K562 (cell line): ENCODE measurements around the gene RSPH6A. TPM values are rescaled to one million over a fixed set of nuclear protein-coding genes. Genes with fewer than 3 reads are reported as not detected.

Experiments used
- AFF1 ChIP-seq, 2 experiments: fragments of 450-650 bp; IDR thresholded peaks; 2 replicates each; pipeline ENCODE4 v1.6.1; 2018; ENCODE audit warnings: mild to moderate bottlenecking in 2 of 2, low read depth in 1 of 2; ENCODE audit not compliant: partially characterized antibody in 2 of 2
- ATF3 ChIP-seq, 2 experiments: fragments of 450-650 bp in 1 of 2; sonication (generic) in 1 of 2; formaldehyde crosslinking in 1 of 2; IDR thresholded peaks in 1 of 2; conservative IDR thresholded peaks in 1 of 2; 2 replicates each; pipeline versions ENCODE4 v1.6.1 to v1.8.1; 2016 to 2023; ENCODE audit warnings: mild to moderate bottlenecking in 2 of 2, moderate library complexity in 2 of 2, inconsistent platforms in 1 of 2, missing genetic modification reagents in 1 of 2
- CREM ChIP-seq: IDR thresholded peaks from 2 replicates; pipeline ENCODE4 v1.6.1; 2014; ENCODE audit warnings: antibody characterized with exemption, low read depth
- DDX20 ChIP-seq: fragments of 450-650 bp; IDR thresholded peaks from 2 replicates; pipeline ENCODE4 v1.6.1; 2016; ENCODE audit warnings: missing genetic modification characterization, low read depth, mild to moderate bottlenecking, missing compliant biosample characterization, moderate library complexity
- DNMT1 ChIP-seq: fragments of 450-650 bp; IDR thresholded peaks from 2 replicates; pipeline ENCODE4 v1.6.1; 2016; ENCODE audit warnings: antibody characterized with exemption, mild to moderate bottlenecking
- HDGF ChIP-seq: fragments of 450-650 bp; IDR thresholded peaks from 2 replicates; pipeline ENCODE4 v1.6.1; 2016
- HMGXB4 ChIP-seq: sonication (generic); formaldehyde crosslinking; IDR thresholded peaks from 2 replicates; pipeline ENCODE4 v1.8.1; 2023; ENCODE audit warnings: mild to moderate bottlenecking, missing genetic modification reagents
- ID3 ChIP-seq, 2 experiments: fragments of 250-450 bp in 1 of 2; fragments of 450-650 bp in 1 of 2; sonication (Bioruptor Pico) in 1 of 2; IDR thresholded peaks; 2 replicates each; pipeline versions ENCODE4 v1.6.1 to v1.8.0; 2016 to 2021; ENCODE audit warnings: mild to moderate bottlenecking in 2 of 2, moderate library complexity in 2 of 2, missing compliant biosample characterization in 1 of 2, missing genetic modification characterization in 1 of 2
- MEF2D ChIP-seq: conservative IDR thresholded peaks from 2 replicates; pipeline ENCODE4 v1.6.1; 2016; ENCODE audit warnings: low read depth, missing genetic modification characterization, missing compliant biosample characterization
- MLX ChIP-seq, 2 experiments: fragments of 450-650 bp in 1 of 2; sonication (generic) in 1 of 2; formaldehyde crosslinking; conservative IDR thresholded peaks; 2 replicates each; pipeline versions ENCODE4 v1.4.0 to v1.8.1; 2020 to 2022; ENCODE audit warnings: mild to moderate bottlenecking in 1 of 2, missing genetic modification reagents in 1 of 2
- NKRF ChIP-seq: fragments of 450-650 bp; IDR thresholded peaks from 2 replicates; pipeline ENCODE4 v1.6.1; 2016; ENCODE audit warnings: borderline replicate concordance
- TFE3 ChIP-seq: fragments of 450-650 bp; formaldehyde crosslinking; IDR thresholded peaks from 2 replicates; pipeline ENCODE4 v1.4.0; 2020; ENCODE audit warnings: mild to moderate bottlenecking, mixed read lengths
- polyA plus RNA-seq, 8 experiments: library from polyadenylated mRNA; depleted of rRNA in 4 of 8; stranded (reverse) in 5 of 8; unstranded in 3 of 8; fragments of >200 nt; fragmentation: Nextera tagmentation in 2 of 8; fragmentation: Illumina TruSeq in 1 of 8; extraction: Ambion mirVana in 2 of 8; extraction: Trizol in 1 of 8; gene quantifications; 2 replicates each; pipeline versions ENCODE4 v1.2.1 to v1.2.3, GENCODE V29; 2011 to 2014; ENCODE audit warnings: inconsistent platforms in 1 of 8, missing spikeins in 1 of 8
- total RNA-seq, 7 experiments: library from RNA; depleted of rRNA in 6 of 7; stranded (reverse); fragments of >200 nt in 6 of 7; fragmentation: Illumina TruSeq in 2 of 7; extraction: Trizol in 2 of 7; gene quantifications; 2 replicates each; pipeline versions ENCODE4 v1.2.1 to v1.2.3, GENCODE V29; 2011 to 2021; ENCODE audit warnings: low replicate concordance in 1 of 7

RSPH6A gene
- total and polyA plus RNA-seq, 9 of the 15 experiments (the other 6 are each of a cell fraction or from before 2014, with no cell fraction given) = 0.03 to 0.15 (median 0.07) TPM; not detected in 5

GRCh38 chr19:45768984-45769782, 45.9 kb downstream of the RSPH6A start, which contains the start of gene SIX5 (continued):
- TF ChIP-seq NKRF = peak; percentile 65
- TF ChIP-seq HDGF = no peak
- TF ChIP-seq CREM = peak; percentile 89
- TF ChIP-seq DNMT1 = no peak
- TF ChIP-seq ATF3 (IDR thresholded peaks at IDR 0.05) = no peak
- TF ChIP-seq ATF3 (CRISPR knock-in tag; conservative IDR thresholded peaks at IDR 0.05) = no peak
- TF ChIP-seq DDX20 (tag) = no peak
- no peak for TF ChIP-seq HMGXB4 (CRISPR knock-in tag)
- TF ChIP-seq TFE3 (CRISPR knock-in tag) = no peak
- TF ChIP-seq AFF1 (IDR thresholded peaks at IDR 0.05; ENCODE audit: low read depth in 1 of 2, partially characterized antibody in 2 of 2) = peak in 1 of 2 experiments; percentile 68
- no peak for TF ChIP-seq ID3 (CRISPR knock-in tag; IDR thresholded peaks at IDR 0.05)
- TF ChIP-seq ID3 (tag; IDR thresholded peaks at IDR 0.05) = no peak
- TF ChIP-seq MLX (CRISPR knock-in tag; conservative IDR thresholded peaks at IDR 0.05) = no peak
- TF ChIP-seq MEF2D (tag) = no peak
